ENCODE measurements around the gene CACNB2.

Gene CACNB2

GRCh38 chr10:18400201-18400905 lies 260.1 kb downstream of the CACNB2 start:
- peak in 1 of 2 experiments; percentile 5 for DNase-seq (ENCODE audit: low read depth in 1 of 2, low spot score in 1 of 2)

GRCh38 chr10:18400906-18401245 lies 260.7 kb downstream of the CACNB2 start:
- DNase-seq (ENCODE audit: low read depth in 1 of 2, low spot score in 1 of 2) = no peak
- in situ Hi-C loops (cut with HindIII; ENCODE audit: low pct_unique_long_range_greater_than_20kb, low sequenced_read_pairs) = no loop called here
- no peak for TF ChIP-seq JUND (IDR thresholded peaks at IDR 0.05; ENCODE audit: low read depth)

More at GRCh38 chr10:18400201-18400905, 260.1 kb downstream of the CACNB2 start:
- in situ Hi-C loops (cut with HindIII; ENCODE audit: low pct_unique_long_range_greater_than_20kb, low sequenced_read_pairs) = no loop called here
- no peak for TF ChIP-seq JUND (IDR thresholded peaks at IDR 0.05; ENCODE audit: low read depth)

GRCh38 chr10:18401416-18402195 lies 261.4 kb downstream of the CACNB2 start:
- in situ Hi-C loops (cut with HindIII; ENCODE audit: low pct_unique_long_range_greater_than_20kb, low sequenced_read_pairs) = no loop called here
- DNase-seq (ENCODE audit: low read depth in 1 of 2, low spot score in 1 of 2) = no peak
- TF ChIP-seq JUND (IDR thresholded peaks at IDR 0.05; ENCODE audit: low read depth) = no peak

- in situ Hi-C loops (cut with HindIII; ENCODE audit: low pct_unique_long_range_greater_than_20kb, low sequenced_read_pairs) = no loop called here
- DNase-seq (ENCODE audit: low read depth in 1 of 2, low spot score in 1 of 2) = no peak
- no peak for TF ChIP-seq JUND (IDR thresholded peaks at IDR 0.05; ENCODE audit: low read depth)
Measured at GRCh38 chr10:18402853-18403252, 262.6 kb downstream of the CACNB2 start.

- DNase-seq (ENCODE audit: low read depth in 1 of 2, low spot score in 1 of 2) = no peak
- in situ Hi-C loops (cut with HindIII; ENCODE audit: low pct_unique_long_range_greater_than_20kb, low sequenced_read_pairs) = no loop called here
- no peak for TF ChIP-seq JUND (IDR thresholded peaks at IDR 0.05; ENCODE audit: low read depth)
Measured at GRCh38 chr10:18404530-18404929, 264.3 kb downstream of the CACNB2 start.

GRCh38 chr10:18406136-18406535 lies 265.9 kb downstream of the CACNB2 start:
- peak in 1 of 2 experiments; percentile 24 for DNase-seq (ENCODE audit: low read depth in 1 of 2, low spot score in 1 of 2)
- in situ Hi-C loops (cut with HindIII; ENCODE audit: low pct_unique_long_range_greater_than_20kb, low sequenced_read_pairs) = no loop called here
- TF ChIP-seq JUND (IDR thresholded peaks at IDR 0.05; ENCODE audit: low read depth) = no peak

- in situ Hi-C loops (cut with HindIII; ENCODE audit: low pct_unique_long_range_greater_than_20kb, low sequenced_read_pairs) = no loop called here
- DNase-seq (ENCODE audit: low read depth in 1 of 2, low spot score in 1 of 2) = no peak
- no peak for TF ChIP-seq JUND (IDR thresholded peaks at IDR 0.05; ENCODE audit: low read depth)
Measured at GRCh38 chr10:18409599-18410397, 269.6 kb downstream of the CACNB2 start.

- TF ChIP-seq JUND (IDR thresholded peaks at IDR 0.05; ENCODE audit: low read depth) = no peak
- in situ Hi-C loops (cut with HindIII; ENCODE audit: low pct_unique_long_range_greater_than_20kb, low sequenced_read_pairs) = no loop called here
Measured at GRCh38 chr10:18414061-18414460, 273.8 kb downstream of the CACNB2 start.

GRCh38 chr10:18417950-18418527 lies 277.8 kb downstream of the CACNB2 start:
- no peak for DNase-seq (ENCODE audit: low read depth in 1 of 2, low spot score in 1 of 2)
- in situ Hi-C loops (cut with HindIII; ENCODE audit: low pct_unique_long_range_greater_than_20kb, low sequenced_read_pairs) = no loop called here
- TF ChIP-seq JUND (IDR thresholded peaks at IDR 0.05; ENCODE audit: low read depth) = no peak

More at GRCh38 chr10:18414061-18414460, 273.8 kb downstream of the CACNB2 start:
- no peak for DNase-seq (ENCODE audit: low read depth in 1 of 2, low spot score in 1 of 2)

GRCh38 chr10:18418541-18419215 lies 278.5 kb downstream of the CACNB2 start:
- TF ChIP-seq JUND (IDR thresholded peaks at IDR 0.05; ENCODE audit: low read depth) = no peak
- in situ Hi-C loops (cut with HindIII; ENCODE audit: low pct_unique_long_range_greater_than_20kb, low sequenced_read_pairs) = no loop called here
- DNase-seq (ENCODE audit: low read depth in 1 of 2, low spot score in 1 of 2) = no peak

GRCh38 chr10:18419945-18420344 lies 279.7 kb downstream of the CACNB2 start:
- in situ Hi-C loops (cut with HindIII; ENCODE audit: low pct_unique_long_range_greater_than_20kb, low sequenced_read_pairs) = no loop called here
- DNase-seq (ENCODE audit: low read depth in 1 of 2, low spot score in 1 of 2) = no peak
- TF ChIP-seq JUND (IDR thresholded peaks at IDR 0.05; ENCODE audit: low read depth) = no peak

- DNase-seq (ENCODE audit: low read depth in 1 of 2, low spot score in 1 of 2) = no peak
- in situ Hi-C loops (cut with HindIII; ENCODE audit: low pct_unique_long_range_greater_than_20kb, low sequenced_read_pairs) = no loop called here
- TF ChIP-seq JUND (IDR thresholded peaks at IDR 0.05; ENCODE audit: low read depth) = no peak
Measured at GRCh38 chr10:18421726-18422293, 281.6 kb downstream of the CACNB2 start.

All from T47D (cell line).